Breast epithelium (tissue), 4 donors: ENCODE data around the gene CYTH3. TPM values are rescaled to one million over a fixed set of nuclear protein-coding genes. Genes with fewer than 3 reads are reported as not detected.

Experiments used
- DNase-seq, 2 donors: peaks; one replicate each; pipeline ENCODE4 v3.0.0-alpha.2; 2019; ENCODE audit warnings: low spot score in 2 of 2
- H3K27ac ChIP-seq, 2 donors: fragments of 200-600 bp; sonication (generic) in 1 of 2; one replicate each; pipeline ENCODE4 v1.5.1; 2016 to 2019; ENCODE audit warnings: mild to moderate bottlenecking in 1 of 2
- H3K27me3 ChIP-seq, 2 donors: fragments of 200-600 bp; sonication (generic) in 1 of 2; one replicate each; pipeline versions ENCODE4 v1.5.1 to v1.6.0; 2017 to 2019; ENCODE audit warnings: control low read depth in 1 of 2, mild to moderate bottlenecking in 1 of 2
- H3K36me3 ChIP-seq: fragments of 200-600 bp; one replicate; pipeline ENCODE4 v1.5.1; 2019
- H3K4me1 ChIP-seq, 2 donors: fragments of 200-600 bp; sonication (generic); one replicate each; pipeline ENCODE4 v1.5.1; 2016 to 2019; ENCODE audit warnings: control low read depth in 1 of 2
- H3K4me3 ChIP-seq, 3 donors: fragments of 200-600 bp; sonication (generic); 1 replicate in 2 of 3; 2 replicates in 1 of 3; pipeline ENCODE4 v1.5.1; 2016 to 2019; ENCODE audit warnings: mild to moderate bottlenecking in 3 of 3, moderate library complexity in 2 of 3
- H3K9me3 ChIP-seq, 2 donors: fragments of 200-600 bp; sonication (generic) in 1 of 2; one replicate each; pipeline ENCODE4 v1.5.1; 2016 to 2019; ENCODE audit warnings: control low read depth in 1 of 2
- POLR2A ChIP-seq: fragments of 450-650 bp; IDR thresholded peaks from one replicate; pipeline ENCODE4 v1.6.1; 2016; ENCODE audit warnings: antibody characterized with exemption, mild to moderate bottlenecking, moderate library complexity
- POLR2AphosphoS5 ChIP-seq, 3 donors: sonication (generic); formaldehyde crosslinking; IDR thresholded peaks; one replicate each; pipeline ENCODE4 v1.6.1; 2017; ENCODE audit warnings: antibody characterized with exemption in 3 of 3
- intact Hi-C: fragments of 100-400 bp; cut with DNase I; formaldehyde crosslinking; loops from one replicate; pipeline ENCODE4 v1.15.1; 2023; ENCODE audit warnings: low total_unique reads
- total RNA-seq, 3 donors: library from RNA; depleted of rRNA; stranded (reverse); fragments of >200 nt; gene quantifications; one replicate each; pipeline ENCODE4 v1.1.0, GENCODE V29; 2016
- TF ChIP-seq, protein P1 (sequence below), 3 donors: fragments of 450-650 bp; IDR thresholded peaks; one replicate each; pipeline ENCODE4 v1.5.1; 2016 to 2017; ENCODE audit warnings: antibody characterized with exemption in 3 of 3, mild to moderate bottlenecking in 3 of 3, moderate library complexity in 3 of 3

The CYTH3 gene
- total RNA-seq, 3 donors from 2014 or later, result 23.6 to 46.4 (median 33.4) TPM

DNA sequence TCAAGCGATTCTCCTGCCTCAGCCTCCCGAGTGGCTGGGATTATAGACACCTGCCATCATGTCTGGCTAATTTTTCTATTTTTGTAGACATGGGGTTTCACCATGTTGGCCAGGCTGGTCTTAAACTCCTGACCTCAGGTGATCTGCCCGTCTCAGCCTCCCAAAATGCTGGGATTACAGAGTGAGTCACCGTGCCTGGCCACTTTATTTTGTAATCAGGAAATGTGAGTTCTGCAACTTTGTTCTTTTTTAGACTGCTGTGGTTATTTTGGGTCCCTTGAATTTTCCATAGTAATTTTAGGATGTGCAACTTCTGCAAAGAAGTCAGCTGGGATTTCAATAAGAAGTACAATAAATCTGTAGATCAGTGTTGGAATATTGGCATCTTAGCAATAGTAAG, 96.8 kb downstream of the CYTH3 start:
- Histone ChIP-seq H3K36me3 (no peaks in the 10 kb centered on the region), H3K4me3 (no peak overlapping the region), H3K9me3 (no peaks in the 10 kb centered on the region), H3K27ac (no peak overlapping the region), H3K27me3 (no peaks in the 10 kb centered on the region), H3K4me1 (no peaks in the 10 kb centered on the region)
- no peak for TF ChIP-seq POLR2A
- TF ChIP-seq POLR2AphosphoS5 (IDR thresholded peaks at IDR 0.05), result peak in 1 of 3 donors; percentile 24
- TF ChIP-seq, protein P1, sequence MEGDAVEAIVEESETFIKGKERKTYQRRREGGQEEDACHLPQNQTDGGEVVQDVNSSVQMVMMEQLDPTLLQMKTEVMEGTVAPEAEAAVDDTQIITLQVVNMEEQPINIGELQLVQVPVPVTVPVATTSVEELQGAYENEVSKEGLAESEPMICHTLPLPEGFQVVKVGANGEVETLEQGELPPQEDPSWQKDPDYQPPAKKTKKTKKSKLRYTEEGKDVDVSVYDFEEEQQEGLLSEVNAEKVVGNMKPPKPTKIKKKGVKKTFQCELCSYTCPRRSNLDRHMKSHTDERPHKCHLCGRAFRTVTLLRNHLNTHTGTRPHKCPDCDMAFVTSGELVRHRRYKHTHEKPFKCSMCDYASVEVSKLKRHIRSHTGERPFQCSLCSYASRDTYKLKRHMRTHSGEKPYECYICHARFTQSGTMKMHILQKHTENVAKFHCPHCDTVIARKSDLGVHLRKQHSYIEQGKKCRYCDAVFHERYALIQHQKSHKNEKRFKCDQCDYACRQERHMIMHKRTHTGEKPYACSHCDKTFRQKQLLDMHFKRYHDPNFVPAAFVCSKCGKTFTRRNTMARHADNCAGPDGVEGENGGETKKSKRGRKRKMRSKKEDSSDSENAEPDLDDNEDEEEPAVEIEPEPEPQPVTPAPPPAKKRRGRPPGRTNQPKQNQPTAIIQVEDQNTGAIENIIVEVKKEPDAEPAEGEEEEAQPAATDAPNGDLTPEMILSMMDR (IDR thresholded peaks at IDR 0.05), result no peak
- no peak for DNase-seq
- intact Hi-C loops, result no loop called here

DNA sequence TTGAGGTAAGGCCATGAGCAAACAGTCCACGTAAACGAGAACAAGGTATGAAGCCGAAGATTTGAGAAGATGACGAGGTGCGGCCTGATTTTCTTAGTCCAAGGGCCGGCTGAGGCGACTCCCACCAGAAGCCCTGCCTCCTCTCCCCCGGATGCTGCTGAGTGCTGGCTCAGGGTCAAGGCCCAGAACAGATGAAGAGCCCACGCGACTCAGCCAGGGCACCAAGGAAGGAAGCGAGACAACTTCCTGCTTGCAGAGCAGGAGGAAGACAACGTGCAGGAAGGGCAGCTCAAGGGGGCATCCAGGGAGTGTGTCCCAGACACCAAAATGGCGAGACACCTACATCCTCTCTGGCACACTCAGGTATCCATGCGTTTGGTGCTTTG, 99.5 kb downstream of the CYTH3 start:
- intact Hi-C loops, result no loop called here
- no peak for DNase-seq
- Histone ChIP-seq H3K27ac (no peak overlapping the region), H3K4me3 (no peak overlapping the region), H3K4me1 (no peaks in the 10 kb centered on the region), H3K36me3 (no peaks in the 10 kb centered on the region), H3K27me3 (no peaks in the 10 kb centered on the region), H3K9me3 (no peaks in the 10 kb centered on the region)
- TF ChIP-seq, protein P1 (IDR thresholded peaks at IDR 0.05), result no peak
- TF ChIP-seq POLR2A (no peak), POLR2AphosphoS5 (IDR thresholded peaks at IDR 0.05) (no peak)

DNA sequence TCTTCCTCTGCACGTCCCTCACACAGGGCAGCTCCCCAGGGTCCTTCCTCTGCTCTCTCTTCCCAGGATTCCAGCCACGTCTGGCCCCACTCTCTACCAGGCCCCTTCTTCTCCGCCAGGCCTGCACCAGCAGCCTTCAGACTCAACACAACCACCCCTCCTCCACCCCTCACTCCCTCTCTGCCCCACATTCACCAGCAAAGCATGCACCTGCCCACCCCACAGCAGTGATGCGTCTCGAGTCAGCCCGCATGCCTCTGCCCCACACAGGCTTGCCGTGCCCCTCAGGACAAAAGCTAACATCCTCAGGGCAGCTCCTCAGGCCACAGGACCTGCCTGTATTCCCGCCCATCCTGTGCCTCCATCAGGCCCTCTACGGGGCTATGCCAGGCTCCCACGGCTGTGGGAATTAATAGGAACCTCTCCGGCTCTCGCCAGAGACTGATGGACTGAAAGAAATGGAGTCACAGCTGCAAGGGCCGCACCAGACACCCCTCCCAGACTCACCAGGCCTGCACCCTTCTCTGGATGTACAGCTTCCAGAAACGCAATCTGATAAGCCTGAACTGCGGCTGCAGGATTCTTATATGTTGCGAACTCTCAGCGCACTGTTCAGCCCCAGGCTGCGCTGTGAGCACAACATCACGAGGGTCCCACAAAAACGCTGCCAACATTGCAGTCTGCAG, 100.1 kb downstream of the CYTH3 start:
- H3K9me3 ChIP-seq, result no peaks in the 10 kb centered on the region
- H3K4me1 ChIP-seq, result no peaks in the 10 kb centered on the region
- no peak for DNase-seq
- H3K36me3 ChIP-seq, result no peaks in the 10 kb centered on the region
- no peaks in the 10 kb centered on the region for H3K27me3 ChIP-seq
- intact Hi-C loops, result no loop called here
- no peak for TF ChIP-seq POLR2AphosphoS5 (IDR thresholded peaks at IDR 0.05)
- no peak overlapping the region for H3K4me3 ChIP-seq
- H3K27ac ChIP-seq, result no peak overlapping the region

DNA sequence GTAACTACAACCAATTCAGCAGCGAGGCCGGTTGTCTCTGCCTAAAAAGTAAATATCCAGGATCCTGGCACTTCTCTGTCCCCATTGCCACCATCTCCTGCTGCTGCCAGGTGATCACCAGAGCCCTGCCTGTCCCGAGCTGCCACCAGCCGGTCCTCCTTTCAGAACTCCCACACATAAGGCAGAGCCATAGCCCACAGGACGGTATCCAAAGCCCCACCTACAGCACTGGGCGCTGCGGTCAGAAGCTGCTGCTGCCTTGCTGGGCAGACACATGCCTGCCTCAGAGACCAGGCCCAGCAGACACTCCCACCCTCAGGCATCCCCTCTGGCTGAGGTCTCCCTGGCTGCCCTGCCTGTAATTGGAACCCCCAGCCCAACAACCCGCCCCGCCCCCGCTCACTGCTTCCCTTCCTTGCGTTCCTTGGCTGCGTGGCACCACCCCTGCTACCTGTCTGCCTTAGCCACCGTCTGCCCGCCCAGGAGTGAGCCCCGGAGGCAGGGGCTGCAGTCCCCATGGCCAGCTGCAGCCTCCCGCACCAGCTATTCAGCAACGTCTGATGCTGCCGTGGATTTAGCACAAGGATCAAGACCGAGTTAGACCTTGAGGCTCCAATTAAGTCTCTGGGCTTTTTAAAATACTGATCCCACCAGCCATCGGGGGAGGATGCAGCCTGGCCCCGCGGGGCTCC, 100.7 kb downstream of the CYTH3 start:
- no peak overlapping the region for H3K27ac ChIP-seq
- H3K4me1 ChIP-seq, result no peaks in the 10 kb centered on the region
- intact Hi-C loops, result no loop called here

DNA sequence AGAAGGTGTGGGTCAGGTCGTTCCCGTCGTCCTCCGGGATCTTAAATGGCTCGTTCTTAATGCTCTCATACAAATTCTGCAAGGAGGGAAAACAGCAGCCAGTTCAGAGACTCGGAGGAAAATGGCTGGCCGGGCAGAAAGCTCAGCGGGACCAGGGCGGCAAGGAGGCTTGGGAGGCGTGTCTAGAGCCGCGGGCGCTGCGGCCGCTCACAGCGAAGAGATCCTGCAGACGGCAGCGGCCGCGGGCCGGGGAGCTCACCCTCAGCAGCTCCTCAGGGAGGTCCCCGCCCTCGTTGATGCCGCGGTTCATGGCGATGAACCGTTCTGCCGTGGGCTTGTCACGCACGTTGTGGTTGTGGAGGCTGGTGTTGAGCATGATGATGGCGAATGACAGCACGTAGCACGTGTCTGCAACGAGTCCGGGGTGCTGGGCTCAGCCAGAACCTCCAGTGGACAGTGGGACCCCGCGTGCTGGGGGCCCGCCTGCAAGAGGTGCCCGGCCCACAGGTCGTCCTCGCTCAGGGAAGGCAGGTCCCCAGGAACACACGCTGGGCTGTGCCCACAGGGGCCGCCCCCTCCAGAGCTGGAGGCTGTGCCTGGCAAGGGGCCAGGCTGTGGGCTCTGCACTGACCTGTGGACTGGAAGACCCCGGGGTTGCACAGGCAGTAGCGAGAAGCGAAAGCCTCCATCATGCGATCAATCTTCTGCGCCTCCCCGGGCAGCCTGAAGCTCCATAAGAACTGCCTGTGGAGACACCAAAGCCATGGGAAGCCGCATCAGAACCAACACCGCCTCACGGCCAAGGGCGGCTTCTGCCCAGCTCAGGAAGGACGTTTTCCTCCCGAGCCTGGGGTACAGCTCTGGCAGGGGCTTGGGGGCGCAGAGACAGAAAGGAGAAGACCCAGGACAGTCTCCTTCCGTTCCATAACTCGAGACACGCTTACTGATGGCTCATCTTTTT, 101.6 kb downstream of the CYTH3 start:
- TF ChIP-seq POLR2A (no peak), POLR2AphosphoS5 (IDR thresholded peaks at IDR 0.05) (no peak)
- TF ChIP-seq, protein P1 (IDR thresholded peaks at IDR 0.05), result no peak
- H3K9me3 ChIP-seq, result no peaks in the 10 kb centered on the region
- H3K4me1 ChIP-seq, result no peaks in the 10 kb centered on the region
- no peaks in the 10 kb centered on the region for H3K27me3 ChIP-seq
- intact Hi-C loops, result no loop called here
- no peak for DNase-seq
- H3K27ac ChIP-seq, result no peak overlapping the region
- peak overlapping the region in 1 of 3 donors; percentile 30 for H3K4me3 ChIP-seq
- no peaks in the 10 kb centered on the region for H3K36me3 ChIP-seq

More for the DNA sequence above, 100.7 kb downstream of the CYTH3 start:
- H3K36me3 ChIP-seq, result no peaks in the 10 kb centered on the region
- TF ChIP-seq POLR2A, result no peak
- no peak for DNase-seq
- peak overlapping the region in 1 of 3 donors; percentile 30 for H3K4me3 ChIP-seq
- H3K9me3 ChIP-seq, result no peaks in the 10 kb centered on the region
- no peaks in the 10 kb centered on the region for H3K27me3 ChIP-seq
